ENCODE data around the gene AP5S1.

- no peak for TF ChIP-seq EZH2 (IDR thresholded peaks at IDR 0.05; ENCODE audit: insufficient read depth, poor library complexity, severe bottlenecking)
- no peak for TF ChIP-seq EZH2phosphoT487 (IDR thresholded peaks at IDR 0.05; ENCODE audit: insufficient read depth, low read depth)
Observed at GRCh38 chr20:3785240-3786125, 34.9 kb upstream of the AP5S1 start.
